Measurements from ENCODE around the gene ZNF24. TPM values are rescaled to one million over a fixed set of nuclear protein-coding genes. Genes with fewer than 3 reads are reported as not detected.

The ZNF24 gene
- total RNA-seq, 1 experiment from 2014 or later, result 54.7 TPM

DNA sequence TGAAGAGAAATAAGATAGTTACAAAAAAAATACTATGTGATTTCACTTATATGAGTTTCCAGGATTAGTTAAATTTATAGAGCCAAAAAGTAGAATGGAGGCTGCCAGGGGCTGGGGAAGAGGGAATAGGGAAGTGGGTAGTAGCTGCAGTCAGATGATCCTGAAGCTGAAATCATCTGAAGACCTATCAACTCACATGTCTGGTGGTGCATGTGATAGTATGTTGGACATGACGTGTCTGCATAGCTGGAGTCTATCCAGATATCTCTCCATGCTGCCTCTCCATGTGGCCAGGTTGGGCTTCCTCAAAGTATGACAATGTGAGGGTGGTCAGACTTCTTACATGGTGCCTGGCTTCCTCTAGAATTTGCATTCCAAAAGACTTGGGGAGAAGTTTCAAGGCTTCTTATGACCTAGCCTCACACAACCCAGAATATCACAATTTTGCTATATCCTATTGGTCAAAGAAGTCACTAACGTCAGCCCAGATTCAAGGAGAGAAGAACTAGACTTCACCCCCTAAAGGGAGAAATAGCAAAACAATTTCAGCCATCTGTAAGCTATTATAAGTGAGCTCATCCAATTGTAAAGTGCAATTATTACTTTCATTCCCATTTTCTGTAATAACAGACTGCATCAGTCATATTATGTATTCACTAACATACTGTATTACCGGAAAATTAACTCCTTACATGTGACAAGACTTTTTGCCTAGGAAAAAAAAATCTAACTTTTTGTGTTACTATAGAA is 46.9 kb upstream of the ZNF24 start:
- Histone ChIP-seq H2AFZ (ENCODE audit: low read depth, low read length, poor library complexity, severe bottlenecking) (no peak overlapping the region), H4K20me1 (ENCODE audit: insufficient read depth) (no peaks in the 10 kb centered on the region), H3K79me2 (ENCODE audit: insufficient read depth, low read length) (no peaks in the 10 kb centered on the region), H3K4me1 (ENCODE audit: control insufficient read depth in 1 of 2, insufficient read depth in 2 of 2, low read length in 2 of 2) (0 out of 4 replicates have a peak, but pooled peaks cover 0 to 4% of the 10 kb centered on the region in 2 experiments), H3K36me3 (ENCODE audit: control insufficient read depth in 1 of 2, insufficient read depth in 2 of 2, low read length in 2 of 2) (no peaks in the 10 kb centered on the region), H3K9me2 (ENCODE audit: insufficient read depth) (no peaks in the 10 kb centered on the region), H3K27me3 (ENCODE audit: insufficient read depth, low read length) (0 out of 2 replicates have a peak, but pooled peaks cover 6% of the 10 kb centered on the region), H3K9me3 (ENCODE audit: control insufficient read depth in 1 of 2, insufficient read depth in 1 of 2, low read depth in 1 of 2, low read length in 2 of 2) (no peaks in the 10 kb centered on the region; a peak in 1 of 4 replicates), H3K4me2 (ENCODE audit: low read length) (no peak overlapping the region), H3K4me3 (replicated peaks in 1 of 2; ENCODE audit: low read depth in 1 of 2, low read length in 2 of 2) (no peak overlapping the region), H3K9ac (ENCODE audit: low read length) (no peak overlapping the region), H3K27ac (ENCODE audit: low read depth, low read length) (no peak overlapping the region)
- CTCF ChIA-PET, result no interaction called here
- no TSS peak for BruUV-seq (replicated peaks)
- intact Hi-C loops (cut with micrococcal nuclease), result no loop called here
- ATAC-seq, result no peak
- POLR2A ChIA-PET, result no interaction called here
- no peak for TF ChIP-seq POLR2AphosphoS5 (IDR thresholded peaks at IDR 0.05; ENCODE audit: low read depth, low read length)
- TF ChIP-seq ELF1 (IDR thresholded peaks at IDR 0.05; ENCODE audit: borderline replicate concordance, low read depth), result no peak
- TF ChIP-seq CTCF (IDR thresholded peaks at IDR 0.05 in 2 of 3, conservative IDR thresholded peaks at IDR 0.05 in 1 of 3; ENCODE audit: borderline replicate concordance in 1 of 3, insufficient read depth in 1 of 3, low read depth in 2 of 3, low read length in 2 of 3), result no peak
- TF ChIP-seq, protein P1, sequence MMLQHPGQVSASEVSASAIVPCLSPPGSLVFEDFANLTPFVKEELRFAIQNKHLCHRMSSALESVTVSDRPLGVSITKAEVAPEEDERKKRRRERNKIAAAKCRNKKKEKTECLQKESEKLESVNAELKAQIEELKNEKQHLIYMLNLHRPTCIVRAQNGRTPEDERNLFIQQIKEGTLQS (IDR thresholded peaks at IDR 0.05), result no peak
- no peak for TF ChIP-seq ZNF274 (IDR thresholded peaks at IDR 0.05; ENCODE audit: low read depth, low read length)
- no peak for TF ChIP-seq JUND (IDR thresholded peaks at IDR 0.05)
- TF ChIP-seq CEBPB (IDR thresholded peaks at IDR 0.05; ENCODE audit: low read depth), result no peak
- TF ChIP-seq SRF (IDR thresholded peaks at IDR 0.05; ENCODE audit: low read depth), result no peak
- no peak for TF ChIP-seq EZH2phosphoT487 (IDR thresholded peaks at IDR 0.05; ENCODE audit: borderline replicate concordance)
- TF ChIP-seq EZH2 (IDR thresholded peaks at IDR 0.05), result no peak
- TF ChIP-seq, protein P2, sequence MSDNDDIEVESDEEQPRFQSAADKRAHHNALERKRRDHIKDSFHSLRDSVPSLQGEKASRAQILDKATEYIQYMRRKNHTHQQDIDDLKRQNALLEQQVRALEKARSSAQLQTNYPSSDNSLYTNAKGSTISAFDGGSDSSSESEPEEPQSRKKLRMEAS (IDR thresholded peaks at IDR 0.05), result no peak
- TF ChIP-seq, protein P3, sequence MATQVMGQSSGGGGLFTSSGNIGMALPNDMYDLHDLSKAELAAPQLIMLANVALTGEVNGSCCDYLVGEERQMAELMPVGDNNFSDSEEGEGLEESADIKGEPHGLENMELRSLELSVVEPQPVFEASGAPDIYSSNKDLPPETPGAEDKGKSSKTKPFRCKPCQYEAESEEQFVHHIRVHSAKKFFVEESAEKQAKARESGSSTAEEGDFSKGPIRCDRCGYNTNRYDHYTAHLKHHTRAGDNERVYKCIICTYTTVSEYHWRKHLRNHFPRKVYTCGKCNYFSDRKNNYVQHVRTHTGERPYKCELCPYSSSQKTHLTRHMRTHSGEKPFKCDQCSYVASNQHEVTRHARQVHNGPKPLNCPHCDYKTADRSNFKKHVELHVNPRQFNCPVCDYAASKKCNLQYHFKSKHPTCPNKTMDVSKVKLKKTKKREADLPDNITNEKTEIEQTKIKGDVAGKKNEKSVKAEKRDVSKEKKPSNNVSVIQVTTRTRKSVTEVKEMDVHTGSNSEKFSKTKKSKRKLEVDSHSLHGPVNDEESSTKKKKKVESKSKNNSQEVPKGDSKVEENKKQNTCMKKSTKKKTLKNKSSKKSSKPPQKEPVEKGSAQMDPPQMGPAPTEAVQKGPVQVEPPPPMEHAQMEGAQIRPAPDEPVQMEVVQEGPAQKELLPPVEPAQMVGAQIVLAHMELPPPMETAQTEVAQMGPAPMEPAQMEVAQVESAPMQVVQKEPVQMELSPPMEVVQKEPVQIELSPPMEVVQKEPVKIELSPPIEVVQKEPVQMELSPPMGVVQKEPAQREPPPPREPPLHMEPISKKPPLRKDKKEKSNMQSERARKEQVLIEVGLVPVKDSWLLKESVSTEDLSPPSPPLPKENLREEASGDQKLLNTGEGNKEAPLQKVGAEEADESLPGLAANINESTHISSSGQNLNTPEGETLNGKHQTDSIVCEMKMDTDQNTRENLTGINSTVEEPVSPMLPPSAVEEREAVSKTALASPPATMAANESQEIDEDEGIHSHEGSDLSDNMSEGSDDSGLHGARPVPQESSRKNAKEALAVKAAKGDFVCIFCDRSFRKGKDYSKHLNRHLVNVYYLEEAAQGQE (IDR thresholded peaks at IDR 0.05; ENCODE audit: low read depth), result no peak
- no peak for TF ChIP-seq EGR1 (IDR thresholded peaks at IDR 0.05; ENCODE audit: low read depth)
- no peak for TF ChIP-seq RAD21 (IDR thresholded peaks at IDR 0.05; ENCODE audit: low read depth)
- no peak for TF ChIP-seq SP1 (IDR thresholded peaks at IDR 0.05; ENCODE audit: low read depth)
- TF ChIP-seq ZFX (IDR thresholded peaks at IDR 0.05), result no peak
- no peak for TF ChIP-seq ZBTB33 (IDR thresholded peaks at IDR 0.05; ENCODE audit: extremely low read depth, insufficient replicate concordance, low read length)
- TF ChIP-seq CBX3 (IDR thresholded peaks at IDR 0.05; ENCODE audit: low read depth), result no peak
- no peak for DNase-seq (ENCODE audit: low read depth, low spot score)
- RAD21 ChIA-PET (ENCODE audit: low non-redundant PET in 1 of 2, low total read pairs in 2 of 2, uncharacterized antibody in 2 of 2, unreplicated experiment in 2 of 2), result no interaction called here

Measured in HCT116 (cell line).